GM18519 (cell line): ENCODE data around the gene CMIP.

Experiments used
- ATAC-seq: cut with Tn5 transposase; IDR thresholded peaks from one replicate; pipeline ENCODE4 v1.9.1; 2021; ENCODE audit warnings: mild to moderate bottlenecking, moderate library complexity; ENCODE audit not compliant: unreplicated experiment, low FRiP score

Gene CMIP

GRCh38 chr16:81445966-81446906 lies 1.6 kb downstream of the CMIP start:
- ATAC-seq = no peak

- no peak for ATAC-seq
Observed at GRCh38 chr16:81446907-81447268, 2.3 kb downstream of the CMIP start.

- no peak for ATAC-seq
Observed at GRCh38 chr16:81447383-81448101, 2.9 kb downstream of the CMIP start.

GRCh38 chr16:81448154-81449131 lies 3.8 kb downstream of the CMIP start:
- no peak for ATAC-seq

GRCh38 chr16:81449241-81449640 lies 4.6 kb downstream of the CMIP start:
- ATAC-seq = no peak

GRCh38 chr16:81449899-81450608 lies 5.4 kb downstream of the CMIP start:
- ATAC-seq = no peak

- ATAC-seq = no peak
Observed at GRCh38 chr16:81450783-81451491, 6.3 kb downstream of the CMIP start.

- ATAC-seq = no peak
Observed at GRCh38 chr16:81451753-81452680, 7.4 kb downstream of the CMIP start.

- no peak for ATAC-seq
Observed at GRCh38 chr16:81453091-81453728, 8.6 kb downstream of the CMIP start.

GRCh38 chr16:81454044-81454443 lies 9.4 kb downstream of the CMIP start:
- ATAC-seq = no peak

- ATAC-seq = no peak
Observed at GRCh38 chr16:81455006-81455405, 10.4 kb downstream of the CMIP start.

GRCh38 chr16:81455720-81456494 lies 11.3 kb downstream of the CMIP start:
- no peak for ATAC-seq

GRCh38 chr16:81456523-81457325 lies 12.1 kb downstream of the CMIP start:
- no peak for ATAC-seq

GRCh38 chr16:81457326-81458133 lies 12.9 kb downstream of the CMIP start:
- no peak for ATAC-seq

- no peak for ATAC-seq
Observed at GRCh38 chr16:81458149-81458669, 13.6 kb downstream of the CMIP start.
